ENCODE measurements around the gene TRAK1.

Gene TRAK1

DNA sequence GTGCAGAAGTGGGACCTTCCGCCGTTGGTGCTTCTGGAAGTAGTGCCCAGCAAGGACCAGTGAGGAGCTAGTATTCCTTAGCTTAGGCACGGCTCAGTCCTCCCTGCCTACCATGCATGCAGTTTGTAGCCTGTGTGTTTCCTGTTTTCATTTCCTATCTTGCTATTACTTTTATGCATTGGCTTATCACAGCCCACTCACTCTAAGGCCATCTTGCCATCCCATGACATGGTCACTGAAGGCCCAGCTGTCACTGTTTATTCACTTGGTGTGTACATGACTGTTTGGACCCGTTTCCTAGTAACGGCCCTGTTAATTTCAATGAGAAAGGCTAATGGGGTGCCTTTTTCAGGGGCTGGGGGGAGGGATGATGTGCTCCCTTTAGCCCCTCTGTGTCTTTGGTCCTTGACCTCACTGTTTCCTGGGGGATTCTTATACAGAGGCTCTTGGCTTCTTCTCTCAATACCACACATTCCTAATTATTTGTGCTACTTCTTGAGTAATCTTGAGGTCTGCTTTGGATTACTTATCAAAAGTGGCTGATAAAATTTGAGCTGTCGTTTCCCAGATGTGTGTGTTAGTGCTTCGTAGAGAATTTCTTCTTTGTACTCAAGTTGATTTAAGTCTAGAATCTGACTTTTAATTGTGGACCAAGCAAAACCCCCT is 24.5 kb upstream of the TRAK1 start:
- DNase-seq (ENCODE audit: low read depth in 1 of 2, low spot score in 1 of 2), result no peak

DNA sequence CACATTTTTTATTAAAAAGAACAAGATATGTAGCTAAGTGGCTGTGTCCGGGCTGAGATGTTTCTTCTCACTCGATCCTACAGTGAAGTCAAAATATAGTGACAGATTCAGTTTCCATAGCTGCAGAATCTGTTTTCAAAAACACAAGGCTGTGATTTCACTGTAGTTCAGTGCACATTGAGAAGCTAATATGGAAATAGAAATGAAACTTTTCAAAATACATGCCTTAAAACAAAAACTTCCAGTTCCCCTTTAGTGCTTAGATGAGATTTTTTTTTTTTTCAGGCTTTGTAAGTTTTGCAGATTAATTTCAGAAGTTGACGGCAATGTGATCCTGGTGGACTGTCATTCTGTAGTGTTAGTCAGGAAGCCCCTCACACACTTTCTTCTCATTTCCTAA is 23.8 kb upstream of the TRAK1 start:
- no peak for DNase-seq (ENCODE audit: low read depth in 1 of 2, low spot score in 1 of 2)

DNA sequence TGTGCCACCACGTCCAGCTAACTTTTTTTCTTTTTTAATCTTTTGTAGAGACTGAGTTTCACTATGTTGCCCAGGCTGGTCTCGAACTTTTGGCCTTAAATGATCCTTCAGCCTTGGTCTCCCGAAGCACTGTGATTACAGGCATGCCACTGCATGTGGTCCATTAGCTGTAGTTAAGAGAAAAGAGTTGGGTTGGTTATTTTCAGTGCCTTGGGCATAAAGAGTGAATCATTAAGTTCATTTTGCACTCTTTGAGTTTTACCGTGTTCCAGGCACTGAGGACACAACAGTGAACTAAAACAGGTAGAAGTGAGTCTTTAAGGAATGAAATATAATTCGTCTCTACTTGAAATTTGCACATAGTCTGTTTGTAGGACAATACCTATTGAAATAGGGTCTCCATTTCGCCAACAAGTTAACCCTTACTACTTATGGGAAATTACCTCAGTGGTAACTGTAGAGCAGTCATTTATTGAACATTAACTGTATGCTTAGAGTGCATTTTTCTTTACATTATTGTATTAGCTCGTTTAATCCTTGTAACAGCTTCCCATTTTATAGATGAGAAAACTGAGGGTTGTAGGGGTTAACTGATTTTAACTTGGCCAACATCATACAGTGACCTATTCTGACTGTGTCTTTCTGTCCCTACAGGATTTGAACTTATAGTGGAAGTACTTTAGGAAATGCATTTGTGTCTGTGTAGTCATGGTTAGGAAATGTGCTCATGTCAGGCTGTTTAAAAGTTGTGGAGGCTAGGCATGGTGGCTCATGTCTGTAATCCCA is 22.7 kb upstream of the TRAK1 start:
- no peak for DNase-seq (ENCODE audit: low read depth in 1 of 2, low spot score in 1 of 2)

DNA sequence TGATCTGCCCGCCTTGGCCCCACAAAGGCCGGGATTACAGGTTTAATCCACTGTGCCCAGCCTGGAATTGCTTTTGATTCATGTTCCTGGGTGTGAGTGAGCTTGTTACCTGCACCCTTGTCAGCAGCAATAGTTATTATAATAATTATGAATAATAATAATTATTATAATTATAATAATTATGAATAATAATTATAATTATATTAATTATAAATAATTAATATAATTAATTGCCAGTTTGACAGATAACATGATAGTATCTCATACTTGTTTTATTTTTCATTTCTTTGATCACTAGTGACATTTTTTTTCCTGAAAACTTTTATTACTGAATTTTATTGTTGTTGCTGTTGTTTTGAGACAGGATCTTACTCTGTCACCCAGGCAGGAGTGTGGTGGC is 21.1 kb upstream of the TRAK1 start:
- DNase-seq (ENCODE audit: low read depth in 1 of 2, low spot score in 1 of 2), result no peak

DNA sequence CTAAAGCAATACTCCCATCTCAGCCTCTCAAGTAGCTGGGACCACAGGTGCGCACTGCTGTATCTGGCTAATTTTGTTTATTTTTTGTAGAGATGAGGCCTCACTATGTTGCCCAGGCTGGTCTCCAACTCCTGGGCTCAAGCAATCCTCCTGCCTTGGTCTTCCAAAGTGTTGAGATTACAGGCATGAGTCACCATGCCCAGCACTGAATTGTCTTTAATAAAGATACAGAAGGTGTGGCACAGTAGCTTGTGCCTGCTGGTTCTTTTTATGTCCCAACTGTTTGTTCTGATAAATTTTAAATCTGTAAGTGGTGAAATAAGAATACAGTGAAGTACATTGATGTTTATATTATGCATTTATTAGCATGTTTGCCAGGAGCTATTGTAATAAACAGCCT is 20.6 kb upstream of the TRAK1 start:
- no peak for DNase-seq (ENCODE audit: low read depth in 1 of 2, low spot score in 1 of 2)

DNA sequence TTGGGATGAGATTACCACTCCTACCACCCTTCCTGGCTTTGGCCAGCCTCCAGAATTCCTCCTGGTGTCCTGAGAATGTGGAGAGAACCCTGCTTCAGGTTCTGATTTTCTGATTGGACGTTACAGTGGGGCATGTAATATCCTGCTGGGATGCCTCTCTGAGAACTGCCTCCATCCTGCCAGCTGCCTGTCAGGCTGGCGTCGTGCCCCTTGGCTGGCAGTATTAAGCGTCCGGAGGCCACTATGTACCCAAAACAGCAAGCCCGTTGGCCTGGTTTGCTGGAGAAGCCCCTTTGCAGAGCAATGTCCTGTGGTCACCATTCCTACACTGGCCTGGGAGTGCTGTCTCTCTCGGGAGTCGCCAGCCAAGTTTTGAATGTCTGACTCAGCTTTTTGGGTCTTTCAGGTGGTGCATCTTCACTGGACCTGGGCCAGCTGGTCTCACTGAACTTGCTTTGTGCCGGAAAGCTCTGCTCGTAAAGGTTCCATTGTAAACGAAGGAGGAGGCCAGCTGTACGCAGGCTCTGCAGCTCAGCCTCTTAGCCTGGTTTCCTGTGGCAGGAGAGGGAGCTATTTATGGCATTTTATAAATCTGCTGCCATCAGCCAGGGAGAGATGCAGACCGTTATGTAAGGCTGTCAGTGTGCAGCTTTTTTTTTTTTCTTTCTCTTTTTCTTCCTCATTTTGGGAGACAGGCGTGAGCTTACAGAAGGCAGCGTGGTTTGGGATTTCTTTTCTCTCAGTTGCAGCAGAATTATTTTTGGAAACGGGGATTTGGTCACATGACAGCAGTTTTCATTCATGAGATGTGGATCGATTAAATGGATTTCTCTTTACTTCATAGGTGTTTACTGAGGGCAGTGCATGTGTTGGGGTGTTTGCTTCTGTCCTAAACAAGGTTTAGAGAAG is 19.0 kb upstream of the TRAK1 start:
- DNase-seq (ENCODE audit: low read depth in 1 of 2, low spot score in 1 of 2), result no peak

DNA sequence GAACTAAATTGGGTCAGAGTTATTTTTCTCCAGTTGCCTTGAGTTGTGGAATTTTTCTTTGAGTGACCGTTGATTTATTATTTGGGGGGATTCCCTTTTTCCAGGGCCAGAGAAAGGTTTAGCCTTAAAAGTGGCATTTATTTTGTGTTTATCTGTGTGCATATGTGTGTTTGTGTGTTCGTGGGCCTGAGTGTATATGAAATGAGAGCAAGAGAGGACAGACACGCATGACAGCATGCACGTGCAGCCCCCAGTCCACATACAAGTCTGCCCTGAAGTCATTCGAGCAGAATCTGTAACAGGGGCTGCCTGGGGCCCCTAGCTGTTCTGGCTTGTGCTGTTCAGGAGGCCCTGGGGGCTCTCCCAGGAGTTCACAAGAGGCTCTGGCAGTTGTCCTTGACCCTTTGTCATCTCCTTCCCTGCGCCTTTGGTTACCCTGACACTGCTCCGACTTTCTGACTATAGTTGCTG is 18.3 kb upstream of the TRAK1 start:
- no peak for DNase-seq (ENCODE audit: low read depth in 1 of 2, low spot score in 1 of 2)

DNA sequence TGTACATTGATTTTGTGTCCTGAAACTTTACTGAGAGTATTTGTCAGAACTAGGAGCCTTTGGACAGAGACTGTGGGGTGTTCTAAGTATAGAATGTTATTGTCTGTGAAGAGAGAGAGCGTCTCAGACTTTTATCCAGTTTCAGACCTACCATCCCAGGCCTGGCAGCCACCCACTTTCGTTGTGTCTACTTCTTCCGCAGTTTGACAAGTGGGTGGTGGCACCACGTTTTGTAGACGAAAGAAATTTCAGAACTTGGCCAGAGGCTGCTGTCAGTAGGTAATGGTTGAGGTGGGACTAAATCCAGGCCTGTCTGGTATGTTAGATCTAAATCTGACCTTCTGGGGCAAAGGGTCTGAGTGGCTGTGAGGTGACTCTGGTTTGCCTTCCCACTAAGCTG is 13.4 kb upstream of the TRAK1 start:
- no peak for DNase-seq (ENCODE audit: low read depth in 1 of 2, low spot score in 1 of 2)

DNA sequence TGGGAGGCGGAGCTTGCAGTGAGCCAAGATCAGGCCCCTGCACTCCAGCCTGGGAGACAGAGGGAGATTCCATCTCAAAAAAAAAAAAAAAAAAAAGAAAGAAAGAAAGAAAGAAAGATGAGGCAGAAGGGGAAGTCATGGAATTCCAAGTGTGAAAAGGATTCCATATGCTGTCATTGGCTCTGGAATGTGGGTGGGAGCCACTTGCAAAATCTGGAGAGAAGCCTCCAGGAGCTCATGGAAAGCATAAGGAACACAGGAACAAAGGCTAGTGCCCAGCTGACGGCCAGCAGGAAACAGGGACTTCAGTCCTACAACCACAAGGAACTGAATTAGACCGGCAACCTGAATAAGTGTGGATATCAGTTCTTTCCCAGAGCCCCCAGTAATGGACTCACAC is 12.5 kb upstream of the TRAK1 start:
- DNase-seq (ENCODE audit: low read depth in 1 of 2, low spot score in 1 of 2), result no peak

DNA sequence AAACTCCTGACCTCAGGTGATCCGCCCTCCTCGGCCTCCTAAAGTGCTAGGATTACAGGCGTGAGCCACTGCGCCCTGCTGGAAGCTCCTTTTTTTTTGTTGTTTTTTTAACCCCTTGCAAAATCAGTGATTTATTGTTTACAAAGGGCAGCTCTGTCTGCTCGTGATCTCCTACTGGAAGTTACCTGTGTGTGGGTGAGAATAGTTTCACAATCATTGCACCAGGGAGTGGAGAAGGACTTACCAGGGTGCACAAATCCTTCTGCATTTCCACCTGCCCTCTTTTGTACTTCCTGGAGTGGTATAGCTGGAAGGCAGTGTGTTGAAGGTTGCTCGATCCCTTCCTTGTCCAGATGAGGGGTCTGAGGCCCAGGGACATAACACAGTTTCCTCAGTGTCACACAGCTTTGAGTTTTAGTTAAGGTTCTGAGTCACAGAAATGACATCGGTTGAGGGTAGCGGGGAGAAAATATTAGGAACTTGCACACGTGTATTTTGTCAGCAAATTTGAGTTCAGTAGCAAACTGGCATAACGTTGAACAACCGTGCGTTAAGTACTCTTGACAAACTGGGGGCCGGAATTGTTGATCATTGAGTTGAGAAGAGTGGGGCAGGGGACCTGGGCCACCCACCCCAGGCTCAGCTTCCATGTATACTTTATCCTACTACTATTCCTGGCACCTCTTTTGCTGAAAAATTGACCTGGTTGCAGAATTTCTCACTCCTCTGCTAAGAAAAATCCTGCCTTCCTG is 11.3 kb upstream of the TRAK1 start:
- DNase-seq (ENCODE audit: low read depth in 1 of 2, low spot score in 1 of 2), result no peak

DNA sequence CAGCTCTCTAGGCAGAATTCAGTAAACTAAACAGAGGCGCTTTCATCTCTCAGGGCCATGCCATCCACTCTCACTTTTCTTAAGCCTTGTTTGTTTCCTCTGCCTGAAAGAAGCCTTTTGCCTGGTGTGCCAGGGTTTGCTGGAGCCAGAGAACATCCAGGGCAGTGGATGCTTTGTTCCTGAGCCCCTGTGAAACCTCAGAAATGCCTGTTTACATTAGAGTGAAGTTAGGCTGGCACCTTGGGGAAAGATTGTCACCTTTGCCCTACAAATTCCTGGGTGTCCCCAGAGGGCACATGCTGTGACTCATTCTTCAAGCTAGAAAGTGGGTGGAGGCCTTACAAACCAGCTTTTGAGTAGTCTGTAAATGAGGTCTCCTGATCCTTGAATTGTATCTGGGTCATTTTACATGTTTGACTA is 10.7 kb upstream of the TRAK1 start:
- DNase-seq (ENCODE audit: low read depth in 1 of 2, low spot score in 1 of 2), result no peak

DNA sequence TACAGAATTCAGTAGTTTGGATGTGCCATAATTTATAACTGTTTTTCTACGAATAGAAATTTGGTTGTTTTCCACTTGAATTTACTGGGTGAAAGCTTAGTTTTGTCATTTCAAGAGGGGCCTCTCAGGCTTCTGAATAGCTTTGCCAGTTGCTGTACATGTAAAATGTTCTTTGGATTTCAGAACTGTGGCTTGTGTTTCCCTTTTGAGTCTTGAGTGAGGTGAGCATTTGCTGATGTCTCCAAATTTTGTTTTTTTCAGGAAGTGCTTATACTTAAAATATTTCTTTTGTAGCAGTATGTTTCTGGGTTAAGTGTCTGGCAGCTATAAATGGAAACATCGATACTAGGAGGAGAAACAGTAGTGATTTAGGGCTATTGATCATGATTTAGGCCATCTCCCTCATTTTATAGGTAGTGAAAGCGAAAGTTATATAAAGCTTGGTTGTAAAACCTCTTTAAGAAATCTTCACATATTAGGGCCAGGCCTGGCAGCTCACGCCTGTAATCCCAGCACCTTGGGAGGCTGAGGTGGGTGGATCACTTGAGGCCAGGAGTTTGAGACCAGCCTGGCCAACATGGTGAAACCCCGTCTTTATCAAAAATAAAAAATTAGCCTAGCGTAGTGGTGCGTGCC is 9.2 kb upstream of the TRAK1 start:
- no peak for DNase-seq (ENCODE audit: low read depth in 1 of 2, low spot score in 1 of 2)

DNA sequence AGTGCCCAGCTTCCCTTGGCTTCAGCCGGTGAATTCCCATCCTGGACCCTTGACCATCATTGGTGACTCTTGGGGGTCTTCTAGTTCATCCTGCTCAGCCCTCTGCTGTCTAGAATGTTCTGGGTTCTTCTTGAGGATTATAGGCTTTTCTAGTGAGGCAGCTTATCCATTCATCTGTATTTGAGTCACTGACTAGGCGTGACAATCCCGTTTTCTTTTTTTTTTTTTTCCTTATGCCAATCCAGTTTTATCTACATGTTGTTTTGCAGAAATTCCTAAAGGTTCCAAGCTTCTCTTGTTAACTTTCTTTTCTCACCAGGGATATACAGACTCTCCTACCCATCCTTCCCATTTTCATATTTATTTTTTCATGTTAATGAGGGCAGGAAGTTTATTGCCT is 6.6 kb upstream of the TRAK1 start:
- no peak for DNase-seq (ENCODE audit: low read depth in 1 of 2, low spot score in 1 of 2)

DNA sequence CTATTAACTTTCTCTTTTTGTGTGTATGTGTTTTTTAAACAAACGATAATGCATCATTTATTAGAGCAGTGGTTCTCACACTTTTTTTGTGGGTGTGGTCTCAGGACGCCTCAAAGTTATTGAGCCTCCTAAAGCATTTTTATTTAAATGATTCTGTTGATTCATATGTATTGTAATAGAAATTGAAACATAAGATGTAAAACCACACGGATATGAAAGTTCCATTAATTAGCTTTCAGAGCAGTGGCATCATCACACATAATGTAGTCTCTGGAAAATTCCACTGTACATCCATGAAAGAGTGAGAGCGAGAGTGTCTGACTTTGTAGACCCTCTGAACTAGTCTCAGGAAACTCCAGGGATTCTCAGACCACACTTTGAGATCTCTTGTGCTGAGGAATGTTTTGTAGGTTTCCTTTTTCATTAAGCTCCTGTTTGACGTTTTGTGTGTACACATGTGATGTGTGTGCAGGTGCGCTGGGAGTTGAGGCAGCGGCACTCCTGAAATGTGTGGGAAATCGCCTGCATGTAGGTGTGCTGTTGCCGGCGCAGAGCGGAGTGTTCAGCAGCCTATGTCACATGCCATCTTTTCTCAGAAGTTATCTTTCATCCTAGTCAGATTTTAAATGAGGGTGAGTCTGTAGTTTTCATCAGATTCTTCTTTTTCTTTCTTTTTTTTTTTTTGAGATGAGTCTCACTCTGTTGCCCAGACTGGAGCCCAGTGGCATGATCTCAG is 5.3 kb upstream of the TRAK1 start:
- DNase-seq (ENCODE audit: low read depth in 1 of 2, low spot score in 1 of 2), result no peak

DNA sequence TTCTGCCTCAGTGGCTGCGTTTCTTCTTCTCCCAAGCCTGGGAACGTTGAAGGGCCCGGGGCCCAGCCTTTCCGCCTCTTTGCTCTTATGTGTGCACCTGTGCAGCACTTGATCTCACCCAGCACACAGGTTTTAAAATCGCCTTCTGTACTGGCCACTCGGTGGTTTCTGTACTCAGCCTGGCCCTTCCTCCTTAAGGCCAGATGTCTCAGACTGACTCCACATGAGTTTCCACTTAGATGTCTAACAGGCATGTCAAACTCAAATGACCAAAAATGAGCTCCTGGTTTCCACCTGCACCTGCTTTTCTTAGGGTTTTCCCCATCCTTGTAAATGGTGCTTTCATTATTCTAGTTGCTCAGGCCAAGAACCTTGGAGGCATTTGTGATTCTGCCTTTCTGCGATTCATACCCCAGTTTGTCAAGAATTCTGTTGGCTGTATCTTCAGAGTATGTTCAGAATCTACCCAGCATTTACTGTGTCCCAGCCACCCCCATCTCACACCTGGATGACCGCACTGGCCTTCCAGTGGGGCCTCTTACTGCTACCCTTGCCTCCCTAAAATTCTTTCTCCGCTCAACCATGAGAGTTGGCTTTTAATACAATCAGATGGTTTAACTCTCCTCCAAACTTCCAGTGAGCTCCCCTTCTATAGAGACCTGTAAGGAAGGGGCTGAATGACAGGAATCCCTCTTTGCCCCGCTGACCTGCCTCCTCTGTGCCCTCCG is 2.2 kb upstream of the TRAK1 start:
- DNase-seq (ENCODE audit: low read depth in 1 of 2, low spot score in 1 of 2), result no peak

DNA sequence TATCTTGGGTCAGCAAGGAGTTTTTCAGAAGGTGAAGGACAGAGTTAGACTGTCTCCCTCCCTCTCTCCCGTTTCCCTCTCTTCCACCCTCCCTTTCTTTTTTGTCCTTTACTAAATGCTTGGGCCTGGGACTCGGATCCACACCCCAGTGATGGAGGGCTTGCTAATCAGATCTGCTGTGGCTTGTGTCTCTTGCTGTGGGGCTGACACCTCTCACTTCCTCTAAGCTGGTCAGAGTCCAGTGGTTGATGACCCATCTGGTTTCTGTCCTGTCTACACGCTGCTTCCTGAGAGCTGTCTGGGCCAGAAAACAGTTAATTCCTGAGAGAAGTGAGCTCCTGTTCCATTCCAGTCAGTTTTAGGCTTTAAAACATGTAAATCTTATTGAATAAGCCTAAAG is 849 bp downstream of the TRAK1 start:
- no peak for DNase-seq (ENCODE audit: low read depth in 1 of 2, low spot score in 1 of 2)

DNA sequence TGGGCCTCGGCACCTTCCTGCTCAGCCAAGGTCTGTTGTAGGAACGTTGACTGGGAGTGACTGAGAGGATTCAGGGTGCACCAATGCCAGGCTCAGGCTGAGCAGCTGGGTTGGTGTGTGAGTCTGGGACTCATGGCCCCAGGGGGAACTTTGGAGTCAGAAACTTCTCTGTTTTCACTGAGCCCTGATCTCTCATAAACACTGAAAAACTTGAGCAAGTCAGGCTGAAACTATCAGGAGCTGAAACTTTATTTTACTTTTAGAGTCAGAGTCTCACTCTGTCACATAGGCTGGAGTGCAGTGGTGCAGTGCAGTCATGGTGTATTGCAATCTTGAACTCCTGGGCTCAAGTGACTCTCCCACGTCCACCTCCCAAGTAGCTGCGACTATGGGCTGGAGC is 3.0 kb downstream of the TRAK1 start:
- no peak for DNase-seq (ENCODE audit: low read depth in 1 of 2, low spot score in 1 of 2)

DNA sequence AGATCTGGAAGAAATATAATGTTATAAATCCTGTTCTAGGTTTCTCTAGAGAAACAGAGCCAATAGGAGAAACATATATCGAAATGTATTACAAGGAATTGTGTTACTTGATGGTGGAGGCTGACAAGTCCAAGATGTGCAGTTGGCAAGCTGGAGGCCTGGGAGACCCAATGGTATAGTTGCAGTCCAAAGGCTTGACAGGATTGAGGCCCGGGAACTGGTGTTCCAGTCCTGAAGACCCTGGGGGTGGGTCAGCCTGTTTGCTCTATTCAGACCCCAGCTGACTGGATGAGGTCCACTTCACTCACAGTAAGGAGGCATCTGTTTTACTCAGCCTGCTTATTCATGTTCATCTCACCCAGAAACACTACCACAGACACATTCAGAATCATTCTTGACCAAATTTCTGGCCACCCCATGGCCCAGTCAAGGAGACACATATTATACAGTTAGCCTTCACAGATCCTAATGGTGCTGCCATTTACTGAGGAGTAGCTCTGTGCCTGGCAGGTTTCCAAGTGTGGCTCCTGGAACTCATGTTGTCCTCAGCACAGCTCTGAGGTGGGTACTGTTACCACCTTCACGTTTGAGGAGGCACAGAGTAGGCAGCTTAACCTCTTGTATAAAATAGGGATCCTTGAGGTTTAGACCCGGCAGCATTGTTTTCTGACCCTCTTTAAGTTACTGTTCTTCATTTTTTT is 3.7 kb downstream of the TRAK1 start:
- DNase-seq (ENCODE audit: low read depth in 1 of 2, low spot score in 1 of 2), result no peak

DNA sequence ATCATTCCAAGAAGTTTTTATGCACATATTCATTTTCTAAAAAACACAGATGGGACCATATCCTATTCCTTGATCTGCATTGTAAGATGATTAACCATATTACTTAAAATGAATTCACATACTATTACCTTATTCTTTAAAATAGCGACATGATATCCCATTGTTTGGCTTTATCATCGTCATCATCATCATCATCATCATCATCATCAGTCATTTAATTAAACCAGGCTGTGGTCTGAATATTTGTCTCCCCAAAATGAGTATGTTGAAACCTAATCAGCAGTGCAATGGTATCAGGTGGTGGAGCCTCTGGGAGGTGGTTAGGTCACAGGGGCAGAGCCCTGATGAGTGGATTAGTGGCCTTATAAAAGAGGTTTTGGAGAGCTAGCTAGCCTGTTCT is 4.4 kb downstream of the TRAK1 start:
- DNase-seq (ENCODE audit: low read depth in 1 of 2, low spot score in 1 of 2), result no peak
